GM21737 (cell line): ENCODE data around the gene IMMP1L.

Source experiments
- ATAC-seq: cut with Tn5 transposase; IDR thresholded peaks from one replicate; pipeline ENCODE4 v1.9.1; 2021; ENCODE audit warnings: mild to moderate bottlenecking, moderate library complexity; ENCODE audit not compliant: unreplicated experiment

IMMP1L gene

DNA sequence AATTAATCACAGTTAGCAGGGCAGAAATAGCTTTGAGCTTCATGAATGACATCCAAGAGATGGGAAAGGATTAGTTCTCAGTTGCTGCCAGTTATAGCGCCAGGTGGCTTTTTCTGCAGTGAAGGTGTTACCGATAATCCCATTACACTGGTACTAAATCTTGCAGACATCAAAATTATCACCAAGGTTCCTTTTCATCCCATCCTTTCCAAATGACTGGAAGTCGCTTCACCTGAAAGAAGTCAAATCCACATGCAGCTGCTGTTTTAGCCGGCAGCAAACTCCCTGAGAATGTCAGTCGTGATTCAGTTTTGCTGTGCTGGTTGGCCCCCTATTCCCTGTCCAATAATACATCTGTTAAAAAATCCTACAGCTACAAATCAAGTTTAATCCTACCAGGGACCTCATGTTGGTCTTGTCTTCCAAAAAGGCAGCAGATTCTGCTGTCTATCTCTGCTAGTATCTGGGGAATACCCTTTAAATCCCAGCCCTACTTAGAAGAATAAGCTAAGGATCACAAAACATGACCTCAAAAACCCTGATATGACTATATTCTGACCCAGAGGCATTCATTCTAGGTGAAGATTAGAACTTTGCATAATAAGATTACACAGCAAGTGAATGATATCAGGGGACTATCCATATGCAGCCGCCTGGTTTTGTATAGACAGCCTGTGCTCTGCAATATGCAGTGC is 31.7 kb downstream of the IMMP1L start:
- ATAC-seq: no peak

GRCh38 chr11:31474083-31474482 is 35.3 kb downstream of the IMMP1L start:
- ATAC-seq: no peak

DNA sequence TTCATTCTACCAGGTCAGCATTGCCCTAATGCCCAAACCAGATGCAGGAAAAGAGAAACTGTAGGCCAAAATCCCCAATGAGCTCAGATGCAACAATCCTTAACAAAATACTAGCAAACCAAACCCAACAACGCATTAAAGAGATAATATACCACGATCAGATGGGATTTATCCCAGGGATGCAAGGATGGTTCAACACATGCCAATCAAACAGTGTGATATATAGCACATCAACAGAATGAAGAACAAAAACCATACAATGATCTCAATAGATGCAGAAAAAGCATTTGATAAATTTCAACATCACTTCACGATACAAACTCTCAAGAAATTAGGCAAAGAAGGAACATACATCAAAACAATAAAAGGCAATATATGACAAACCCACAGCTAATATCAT is 45.0 kb downstream of the IMMP1L start:
- ATAC-seq: no peak

GRCh38 chr11:31455177-31455576 is 54.2 kb downstream of the IMMP1L start:
- no peak for ATAC-seq

DNA sequence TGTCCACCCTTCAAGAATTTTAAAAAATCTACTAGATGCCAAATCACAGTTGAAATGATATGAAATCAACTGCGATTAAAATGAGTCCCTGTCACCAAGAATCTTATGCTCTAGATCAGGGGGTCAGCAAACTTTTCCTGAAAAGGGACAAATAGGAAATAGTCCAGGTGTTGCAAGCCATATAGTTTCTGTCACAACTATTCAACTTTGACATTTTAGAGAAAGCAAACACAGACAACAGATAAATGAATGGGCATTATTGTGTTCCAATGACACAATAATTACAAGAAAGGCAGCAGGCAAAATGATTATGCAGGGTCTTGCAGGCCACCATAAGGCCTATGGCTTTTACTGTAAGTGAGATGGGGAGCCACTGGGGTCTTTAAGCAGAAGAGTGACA is 58.6 kb downstream of the IMMP1L start:
- ATAC-seq: no peak

DNA sequence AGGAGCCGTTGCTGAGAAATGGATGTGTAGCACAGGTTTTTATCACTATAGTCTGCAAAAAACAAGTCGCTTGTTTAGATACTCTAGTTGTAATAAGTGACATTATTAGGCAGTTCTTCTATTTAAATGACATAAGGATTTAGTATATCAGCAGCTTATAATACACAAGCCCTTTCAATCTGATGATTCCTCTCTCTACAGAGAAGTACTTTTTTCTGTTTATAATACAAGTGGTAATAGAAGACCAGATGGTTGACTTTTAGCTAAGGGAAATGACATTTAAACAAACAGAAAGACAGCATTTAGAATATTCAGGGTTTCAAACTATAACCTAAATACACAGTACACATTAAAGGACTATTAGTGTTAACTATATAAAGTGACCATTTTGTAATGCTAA is 60.4 kb downstream of the IMMP1L start:
- no peak for ATAC-seq

DNA sequence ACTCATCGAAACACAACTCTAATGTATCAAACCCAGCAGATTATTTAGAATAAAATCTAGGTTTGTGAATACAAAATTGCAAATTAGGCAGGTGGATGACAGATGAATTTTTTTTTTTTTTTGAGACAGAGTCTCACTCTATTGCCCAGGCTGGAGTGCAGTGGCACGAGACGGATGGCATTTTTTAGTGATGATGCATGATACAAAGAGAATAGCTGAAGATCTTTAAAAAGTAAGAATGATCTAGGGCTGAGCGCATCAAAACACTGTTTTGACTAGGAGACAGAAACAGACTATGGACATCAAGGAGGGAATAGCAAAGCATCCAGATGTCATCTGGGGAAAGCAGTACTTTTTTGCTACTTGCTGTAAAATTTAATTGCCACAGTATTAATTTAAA is 63.8 kb downstream of the IMMP1L start:
- ATAC-seq: no peak

- ATAC-seq: no peak
Observed at GRCh38 chr11:31443802-31444201, 65.6 kb downstream of the IMMP1L start.

DNA sequence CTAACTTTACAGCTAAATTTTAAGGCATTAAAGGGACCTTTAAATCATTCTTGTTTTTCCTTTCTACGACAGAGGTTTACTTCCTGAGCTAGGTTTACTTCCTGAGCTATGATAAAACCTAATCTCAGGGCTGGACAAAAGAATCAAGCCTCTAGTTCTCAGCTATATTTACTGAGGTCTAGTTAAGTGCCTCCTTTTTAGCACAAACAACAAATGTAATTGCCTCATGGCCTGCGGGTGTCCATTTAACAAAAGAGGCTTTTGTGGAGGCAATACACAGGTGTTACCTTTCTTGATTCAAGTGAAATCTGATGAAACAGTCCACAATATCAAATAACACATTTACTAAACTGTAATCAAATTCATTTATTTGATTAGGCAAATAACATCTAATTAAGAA is 67.3 kb downstream of the IMMP1L start:
- no peak for ATAC-seq

GRCh38 chr11:31441296-31441695 is 68.1 kb downstream of the IMMP1L start:
- no peak for ATAC-seq

GRCh38 chr11:31437742-31438435 is 71.5 kb downstream of the IMMP1L start:
- no peak for ATAC-seq

DNA sequence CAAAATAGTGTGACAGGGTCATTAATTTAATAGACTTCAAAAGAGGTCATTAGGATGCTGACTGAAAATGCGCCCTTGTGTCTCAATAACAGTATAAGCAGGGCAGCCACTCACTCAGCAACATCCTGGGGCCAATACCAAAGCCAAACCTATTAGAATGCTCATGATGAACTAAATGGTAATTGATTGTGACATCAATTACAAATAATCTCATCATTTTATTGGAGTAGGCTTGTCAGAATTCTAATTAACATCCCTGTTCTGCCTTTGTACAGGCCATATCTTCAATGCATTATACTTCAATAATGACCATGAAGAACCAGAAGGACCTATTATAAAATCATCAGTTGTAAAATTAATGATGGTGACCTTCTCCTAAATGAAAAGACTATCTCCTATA is 75.6 kb downstream of the IMMP1L start:
- no peak for ATAC-seq

GRCh38 chr11:31424652-31425051 is 84.8 kb downstream of the IMMP1L start:
- no peak for ATAC-seq

DNA sequence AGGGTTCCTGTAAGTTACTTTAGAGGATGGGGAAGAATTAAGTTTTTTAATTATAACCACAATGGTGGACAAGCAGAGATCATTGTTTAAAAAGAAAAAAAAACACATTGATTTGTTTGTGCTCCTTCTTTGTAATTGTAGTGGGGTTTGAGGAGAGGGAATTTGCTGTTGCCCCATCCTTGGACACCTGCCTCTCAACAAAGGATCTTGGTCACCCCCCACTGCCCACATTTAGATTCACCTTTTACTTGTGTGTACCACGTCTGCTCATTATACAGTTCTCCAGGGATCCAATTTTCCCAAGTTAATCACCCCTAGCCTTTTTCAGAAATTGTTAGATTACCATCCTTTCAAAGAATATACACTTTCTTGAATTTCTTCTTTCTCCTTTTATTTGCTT is 86.7 kb downstream of the IMMP1L start:
- no peak for ATAC-seq

DNA sequence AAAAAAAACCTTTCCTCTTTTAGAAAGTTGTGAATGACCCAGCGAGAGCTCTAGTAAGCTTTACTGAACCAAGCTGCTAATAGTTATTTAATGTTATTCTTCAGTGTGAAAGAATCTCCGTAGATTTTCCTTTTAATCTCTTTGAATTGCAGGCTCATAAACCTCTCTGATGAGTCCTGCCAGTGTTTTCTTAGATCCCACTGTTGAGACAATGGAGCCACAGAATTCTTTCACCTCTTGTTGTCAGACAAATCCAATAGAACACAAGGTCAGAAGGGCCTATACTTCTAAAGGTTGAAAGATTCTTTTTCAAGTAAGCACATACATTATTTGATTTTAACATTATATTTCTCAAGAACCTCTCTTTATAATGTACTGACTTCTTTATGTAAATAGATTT is 87.6 kb downstream of the IMMP1L start:
- ATAC-seq: no peak

- ATAC-seq: no peak
Observed at GRCh38 chr11:31419669-31420068, 89.8 kb downstream of the IMMP1L start.

DNA sequence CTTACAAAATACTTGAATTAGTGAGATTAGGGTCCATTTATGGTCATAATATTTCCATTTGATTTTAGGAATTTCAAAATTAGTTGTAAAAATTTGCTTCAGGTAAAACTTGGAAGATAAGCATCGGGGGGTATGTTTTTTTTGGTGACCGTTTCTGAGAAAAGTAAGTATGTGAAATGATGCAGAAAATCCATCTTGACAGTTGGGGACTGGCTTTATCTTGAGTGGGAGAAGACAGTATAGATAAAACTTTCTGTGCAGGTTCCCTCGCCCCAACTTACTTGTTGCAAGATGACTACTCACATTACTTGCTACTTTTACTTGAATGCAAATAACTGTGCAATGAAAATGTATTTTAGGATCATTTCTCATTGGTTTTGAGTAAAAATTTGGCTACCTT is 90.3 kb downstream of the IMMP1L start:
- ATAC-seq: no peak

GRCh38 chr11:31417816-31418215 is 91.6 kb downstream of the IMMP1L start:
- no peak for ATAC-seq

- no peak for ATAC-seq
Observed at GRCh38 chr11:31417357-31417756, 92.1 kb downstream of the IMMP1L start.

GRCh38 chr11:31415435-31415834 is 94.0 kb downstream of the IMMP1L start:
- no peak for ATAC-seq

GRCh38 chr11:31414338-31414737 is 95.1 kb downstream of the IMMP1L start:
- ATAC-seq: no peak

DNA sequence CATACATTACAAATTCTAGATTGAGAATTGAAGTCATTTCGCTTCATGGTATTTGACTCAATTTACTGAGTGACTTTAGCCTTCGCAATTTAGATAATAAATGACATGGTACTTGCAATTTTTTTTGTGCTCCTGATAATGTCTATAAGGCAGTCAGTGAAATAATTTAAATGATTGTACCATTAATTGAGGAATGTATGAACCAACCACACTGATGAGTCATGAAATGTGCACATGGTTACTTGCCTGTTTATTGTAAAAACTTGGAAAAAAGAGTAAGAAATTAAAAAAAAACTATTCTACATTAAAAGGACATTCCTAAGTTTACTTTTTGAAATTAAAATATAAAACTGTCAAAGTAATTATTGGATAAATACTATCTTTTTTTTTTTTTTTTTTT is 96.5 kb downstream of the IMMP1L start:
- ATAC-seq: no peak

DNA sequence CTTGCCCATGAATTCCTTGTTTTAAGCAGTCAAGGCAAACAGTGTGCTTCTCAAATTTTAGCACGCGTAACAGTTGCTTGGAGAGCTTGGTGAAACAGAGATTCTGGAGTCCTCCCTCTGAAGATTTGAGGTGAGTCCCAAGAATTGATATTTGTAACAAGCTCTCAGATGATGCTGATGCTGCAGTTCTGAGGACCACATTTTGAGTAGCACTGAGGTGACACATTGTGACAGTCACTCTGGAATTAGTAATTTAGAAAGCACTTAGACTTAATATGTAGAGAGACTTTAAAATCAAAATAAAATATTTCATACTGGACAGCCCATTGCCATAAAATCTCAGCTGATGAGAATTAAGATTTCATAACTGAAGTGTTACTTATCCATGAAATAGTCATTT is 101.2 kb downstream of the IMMP1L start:
- ATAC-seq: no peak
